ENCODE results near the gene SMIM24.

The SMIM24 gene

DNA sequence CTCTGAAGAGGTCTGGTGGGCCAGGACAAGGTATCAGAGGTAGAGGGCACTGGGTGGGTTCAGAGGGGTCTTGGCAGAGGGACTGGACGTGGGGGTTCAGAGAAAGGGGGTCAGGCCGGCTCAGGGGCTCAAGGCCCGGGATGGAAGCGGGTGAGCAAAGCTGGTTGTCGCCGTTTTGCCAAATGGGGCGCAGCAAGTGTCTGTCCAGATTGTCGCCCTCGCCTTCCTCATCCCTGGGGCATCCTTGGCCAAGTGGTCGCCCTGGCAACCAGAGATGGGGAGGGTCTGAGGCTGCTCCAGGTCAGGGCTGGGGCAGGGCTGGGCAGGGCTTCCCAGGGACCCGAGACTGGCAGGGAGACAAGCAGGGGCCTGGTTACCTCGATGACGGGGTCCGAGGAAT lies 13.3 kb upstream of the SMIM24 start:
- H3K4me2 ChIP-seq (ENCODE audit: insufficient read depth, low read length), result peak overlapping the region; percentile 86
- H4K20me1 ChIP-seq (ENCODE audit: insufficient read depth, low read length), result peaks cover 7% of the 10 kb centered on the region; the same call in 1 of the 2 replicates
- no peak for TF ChIP-seq EZH2 (IDR thresholded peaks at IDR 0.05; ENCODE audit: borderline replicate concordance, low read depth, low read length, severe bottlenecking)
- TF ChIP-seq CTCF (IDR thresholded peaks at IDR 0.05; ENCODE audit: borderline replicate concordance, extremely low read depth, low read length, poor library complexity, severe bottlenecking), result no peak
- peak overlapping the region; percentile 72 for H3K9ac ChIP-seq (ENCODE audit: low read depth, low read length)
- peak overlapping the region; percentile 71 for H2AFZ ChIP-seq (ENCODE audit: low read depth, low read length)
- no peaks in the 10 kb centered on the region for H3K9me3 ChIP-seq (ENCODE audit: insufficient read depth, low read length, severe bottlenecking)
- ATAC-seq (ENCODE audit: insufficient read depth, low read depth), result no peak
- H3K27me3 ChIP-seq (ENCODE audit: insufficient read depth, low read length, poor library complexity), result no peaks in the 10 kb centered on the region
- H3K4me3 ChIP-seq (ENCODE audit: low read depth in 1 of 2, low read length in 2 of 2), result peak overlapping the region; percentile 18 to 64; a peak in 3 of 4 replicates
- H3K79me2 ChIP-seq (ENCODE audit: insufficient read depth, low read length), result peaks cover 42% of the 10 kb centered on the region
- no peak for DNase-seq
- H3K36me3 ChIP-seq (ENCODE audit: insufficient read depth, low read length), result peaks cover 67% of the 10 kb centered on the region
- H3K27ac ChIP-seq (ENCODE audit: low read length), result peak overlapping the region; percentile 97
- peaks cover 59% of the 10 kb centered on the region for H3K4me1 ChIP-seq (ENCODE audit: insufficient read depth, low read length)

DNA sequence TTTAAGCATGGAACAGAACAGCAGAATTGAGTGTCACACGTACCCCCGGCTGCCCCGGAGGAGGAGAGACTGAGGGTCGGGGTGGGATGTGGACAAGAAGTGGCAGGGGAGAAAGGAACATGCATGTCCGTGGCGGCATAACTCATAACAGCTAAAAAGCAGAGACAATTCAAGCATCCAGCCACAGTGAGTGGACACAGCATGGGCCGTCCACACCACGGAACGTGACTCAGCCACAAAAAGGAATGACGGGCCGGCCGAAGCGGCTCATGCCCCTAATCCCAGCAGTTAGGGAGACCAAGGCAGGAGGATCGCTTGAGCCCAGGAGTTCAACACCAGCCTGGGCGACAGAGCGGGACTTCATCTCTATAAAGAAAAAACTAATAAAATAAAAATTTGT lies 12.6 kb upstream of the SMIM24 start:
- no peak for ATAC-seq (ENCODE audit: insufficient read depth, low read depth)
- H3K4me1 ChIP-seq (ENCODE audit: insufficient read depth, low read length), result peaks cover 53% of the 10 kb centered on the region
- peaks cover 4% of the 10 kb centered on the region; the same call in 1 of the 2 replicates for H4K20me1 ChIP-seq (ENCODE audit: insufficient read depth, low read length)
- H3K4me2 ChIP-seq (ENCODE audit: insufficient read depth, low read length), result peak overlapping the region; percentile 86
- H3K9ac ChIP-seq (ENCODE audit: low read depth, low read length), result peak overlapping the region; percentile 72
- no peak for DNase-seq
- H3K79me2 ChIP-seq (ENCODE audit: insufficient read depth, low read length), result peaks cover 35% of the 10 kb centered on the region
- no peak overlapping the region; a peak in 1 of 4 replicates for H3K4me3 ChIP-seq (ENCODE audit: low read depth in 1 of 2, low read length in 2 of 2)
- H3K36me3 ChIP-seq (ENCODE audit: insufficient read depth, low read length), result peaks cover 64% of the 10 kb centered on the region
- H3K27me3 ChIP-seq (ENCODE audit: insufficient read depth, low read length, poor library complexity), result no peaks in the 10 kb centered on the region
- H3K27ac ChIP-seq (ENCODE audit: low read length), result peak overlapping the region; percentile 47
- TF ChIP-seq CTCF (IDR thresholded peaks at IDR 0.05; ENCODE audit: borderline replicate concordance, extremely low read depth, low read length, poor library complexity, severe bottlenecking), result no peak
- TF ChIP-seq EZH2 (IDR thresholded peaks at IDR 0.05; ENCODE audit: borderline replicate concordance, low read depth, low read length, severe bottlenecking), result no peak
- H3K9me3 ChIP-seq (ENCODE audit: insufficient read depth, low read length, severe bottlenecking), result no peaks in the 10 kb centered on the region
- H2AFZ ChIP-seq (ENCODE audit: low read depth, low read length), result no peak overlapping the region

DNA sequence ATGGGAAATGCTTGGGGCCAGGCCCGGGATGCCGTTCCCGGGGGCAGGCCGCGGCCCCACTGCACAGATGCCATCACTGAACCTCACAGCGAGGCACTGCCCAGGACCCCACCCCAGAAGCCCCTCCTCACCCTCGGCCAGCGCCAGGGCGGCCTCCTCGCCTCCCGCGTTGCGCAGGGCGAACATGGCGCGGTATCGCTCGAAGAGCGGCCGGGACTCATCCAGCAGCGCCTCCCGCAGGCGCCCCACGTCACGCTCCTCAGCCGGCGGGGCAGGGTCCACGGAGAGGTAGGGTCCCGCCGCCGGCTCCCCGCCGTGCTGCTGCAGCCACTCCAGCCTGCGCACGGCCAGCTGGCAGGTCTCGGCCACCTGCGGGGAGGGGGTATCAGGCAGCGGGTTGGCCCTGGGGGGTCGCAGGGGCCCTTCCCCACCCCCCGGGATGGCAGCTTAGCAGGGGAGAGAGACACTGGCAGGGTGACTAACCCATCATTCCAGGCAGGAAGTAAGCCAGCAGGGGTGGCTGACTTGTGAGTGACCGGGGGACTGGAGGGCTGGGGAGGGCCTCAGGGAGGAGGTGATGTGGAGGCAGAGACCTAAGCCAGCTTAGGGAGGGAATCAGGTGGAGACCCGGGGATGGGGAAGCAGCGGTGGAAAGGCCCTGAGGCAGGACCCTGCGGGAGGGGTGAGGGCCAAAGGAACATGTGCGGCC lies 12.0 kb upstream of the SMIM24 start:
- peaks cover 28% of the 10 kb centered on the region for H3K79me2 ChIP-seq (ENCODE audit: insufficient read depth, low read length)
- peak overlapping the region; percentile 72 for H3K9ac ChIP-seq (ENCODE audit: low read depth, low read length)
- peaks cover 47% of the 10 kb centered on the region for H3K4me1 ChIP-seq (ENCODE audit: insufficient read depth, low read length)
- peak overlapping the region; percentile 86 for H3K4me2 ChIP-seq (ENCODE audit: insufficient read depth, low read length)
- no peaks in the 10 kb centered on the region for H3K27me3 ChIP-seq (ENCODE audit: insufficient read depth, low read length, poor library complexity)
- H2AFZ ChIP-seq (ENCODE audit: low read depth, low read length), result no peak overlapping the region
- DNase-seq (no peak), ATAC-seq (ENCODE audit: insufficient read depth, low read depth) (no peak)
- peak overlapping the region; percentile 47 for H3K27ac ChIP-seq (ENCODE audit: low read length)
- peaks cover 2% of the 10 kb centered on the region; the same call in 1 of the 2 replicates for H4K20me1 ChIP-seq (ENCODE audit: insufficient read depth, low read length)
- peaks cover 58% of the 10 kb centered on the region for H3K36me3 ChIP-seq (ENCODE audit: insufficient read depth, low read length)
- H3K9me3 ChIP-seq (ENCODE audit: insufficient read depth, low read length, severe bottlenecking), result no peaks in the 10 kb centered on the region
- no peak overlapping the region for H3K4me3 ChIP-seq (ENCODE audit: low read depth in 1 of 2, low read length in 2 of 2)
- TF ChIP-seq EZH2 (IDR thresholded peaks at IDR 0.05; ENCODE audit: borderline replicate concordance, low read depth, low read length, severe bottlenecking) (no peak), CTCF (IDR thresholded peaks at IDR 0.05; ENCODE audit: borderline replicate concordance, extremely low read depth, low read length, poor library complexity, severe bottlenecking) (no peak)
